ENCODE results near the gene SNRPB2.

SNRPB2 gene

GRCh38 chr20:16711661-16712258, 18.1 kb upstream of the SNRPB2 start:
- Histone ChIP-seq H3K36me3 (no peaks in the 10 kb centered on the region), H3K9me3 (no peaks in the 10 kb centered on the region), H3K27ac (no peak overlapping the region), H3K27me3 (peaks cover 18% of the 10 kb centered on the region), H3K4me1 (ENCODE audit: control insufficient read depth in 1 of 2, insufficient read depth in 1 of 2, low read depth in 1 of 2, low read length in 1 of 2) (peaks cover 6 to 13% of the 10 kb centered on the region in 2 experiments), H3K4me3 (ENCODE audit: low read depth in 1 of 2, low read length in 1 of 2) (no peak overlapping the region)
- no peak for TF ChIP-seq CTCF (IDR thresholded peaks at IDR 0.05)

GRCh38 chr20:16712511-16712947, 17.3 kb upstream of the SNRPB2 start:
- Histone ChIP-seq H3K27me3 (peaks cover 20% of the 10 kb centered on the region), H3K36me3 (no peaks in the 10 kb centered on the region), H3K4me1 (ENCODE audit: control insufficient read depth in 1 of 2, insufficient read depth in 1 of 2, low read depth in 1 of 2, low read length in 1 of 2) (peaks cover 6 to 13% of the 10 kb centered on the region in 2 experiments), H3K4me3 (ENCODE audit: low read depth in 1 of 2, low read length in 1 of 2) (no peak overlapping the region), H3K27ac (no peak overlapping the region), H3K9me3 (no peaks in the 10 kb centered on the region)
- no peak for TF ChIP-seq CTCF (IDR thresholded peaks at IDR 0.05)

GRCh38 chr20:16713066-16713465, 16.8 kb upstream of the SNRPB2 start:
- no peak overlapping the region for H3K4me3 ChIP-seq (ENCODE audit: low read depth in 1 of 2, low read length in 1 of 2)
- H3K9me3 ChIP-seq = no peaks in the 10 kb centered on the region
- peaks cover 20% of the 10 kb centered on the region for H3K27me3 ChIP-seq
- no peaks in the 10 kb centered on the region for H3K36me3 ChIP-seq
- H3K27ac ChIP-seq = no peak overlapping the region
- no peak for TF ChIP-seq CTCF (IDR thresholded peaks at IDR 0.05)
- H3K4me1 ChIP-seq (ENCODE audit: control insufficient read depth in 1 of 2, insufficient read depth in 1 of 2, low read depth in 1 of 2, low read length in 1 of 2) = peaks cover 6 to 13% of the 10 kb centered on the region in 2 experiments

- Histone ChIP-seq H3K27ac (no peak overlapping the region), H3K36me3 (no peaks in the 10 kb centered on the region), H3K4me1 (ENCODE audit: control insufficient read depth in 1 of 2, insufficient read depth in 1 of 2, low read depth in 1 of 2, low read length in 1 of 2) (peaks cover 6 to 13% of the 10 kb centered on the region in 2 experiments), H3K4me3 (ENCODE audit: low read depth in 1 of 2, low read length in 1 of 2) (no peak overlapping the region), H3K27me3 (peaks cover 21% of the 10 kb centered on the region), H3K9me3 (no peaks in the 10 kb centered on the region)
- TF ChIP-seq CTCF (IDR thresholded peaks at IDR 0.05) = no peak
These were observed 15.6 kb upstream of the SNRPB2 start for GRCh38 chr20:16714242-16714641.

- no peak for TF ChIP-seq CTCF (IDR thresholded peaks at IDR 0.05)
- peaks cover 26% of the 10 kb centered on the region for H3K27me3 ChIP-seq
- no peak overlapping the region for H3K27ac ChIP-seq
- no peaks in the 10 kb centered on the region for H3K36me3 ChIP-seq
- H3K4me3 ChIP-seq (ENCODE audit: low read depth in 1 of 2, low read length in 1 of 2) = no peak overlapping the region
- peaks cover 6 to 13% of the 10 kb centered on the region in 2 experiments for H3K4me1 ChIP-seq (ENCODE audit: control insufficient read depth in 1 of 2, insufficient read depth in 1 of 2, low read depth in 1 of 2, low read length in 1 of 2)
- no peaks in the 10 kb centered on the region for H3K9me3 ChIP-seq
These were observed 15.1 kb upstream of the SNRPB2 start for GRCh38 chr20:16714751-16715150.

All from neutrophil (primary cell).